Fibroblast of lung (primary cell): ENCODE results near the gene SENP5.

ENCODE experiments used
- CTCF ChIP-seq, 2 donors: IDR thresholded peaks in 1 of 2; conservative IDR thresholded peaks in 1 of 2; 1 replicate in 1 of 2; 2 replicates in 1 of 2; pipeline ENCODE4 v1.5.1; 2011 to 2012; ENCODE audit warnings: low read length in 2 of 2, control low read depth in 1 of 2, inconsistent platforms in 1 of 2, low read depth in 1 of 2, mild to moderate bottlenecking in 1 of 2
- EZH2 ChIP-seq: IDR thresholded peaks from 2 replicates; pipeline ENCODE4 v1.5.1; 2012; ENCODE audit warnings: low read length, control low read depth, mild to moderate bottlenecking; ENCODE audit errors: missing control alignments

DNA sequence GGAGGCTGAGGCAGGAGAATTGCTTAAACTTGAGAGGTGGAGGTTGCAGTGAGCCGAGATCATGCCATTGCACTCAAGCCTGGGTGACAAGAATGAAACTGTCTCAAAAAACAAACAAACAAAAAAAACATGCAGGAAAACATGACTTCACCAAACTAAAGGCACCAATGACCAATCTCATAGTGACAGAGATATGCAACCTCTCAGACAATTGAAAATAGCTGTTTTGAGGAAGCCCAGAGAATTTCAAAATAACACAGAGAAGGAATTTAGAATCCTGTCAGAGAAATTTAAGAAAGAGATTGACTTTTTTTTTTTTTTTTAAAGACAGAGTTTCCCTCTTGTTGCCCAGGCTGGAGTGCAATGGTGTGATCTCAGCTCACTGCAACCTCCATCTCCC is 48.5 kb downstream of the SENP5 start:
- TF ChIP-seq CTCF (conservative IDR thresholded peaks at IDR 0.05 in 1 of 2, IDR thresholded peaks at IDR 0.05 in 1 of 2; ENCODE audit: low read depth in 1 of 2, low read length in 2 of 2): no peak
- no peak for TF ChIP-seq EZH2
